GM23338 (cell line): Measurements from ENCODE around the gene NTN4. TPM values are rescaled to one million over a fixed set of nuclear protein-coding genes. Genes with fewer than 3 reads are reported as not detected.

Experiments used
- ATAC-seq: fragments of 200-7000 bp; cut with Tn5 transposase; 3 replicates; pipeline ENCODE4 v1.9.1; 2020
- DNase-seq: peaks from one replicate; pipeline ENCODE4 v3.0.0-alpha.2; 2015; ENCODE audit warnings: low spot score
- H2AFZ ChIP-seq: fragments of 200-600 bp; sonication (generic); 2 replicates; pipeline ENCODE4 v1.8.0; 2016; ENCODE audit warnings: antibody characterized with exemption, mild to moderate bottlenecking, moderate library complexity
- H3F3A ChIP-seq: fragments of 200-600 bp; sonication (generic); replicated peaks from 2 replicates; pipeline ENCODE4 v1.8.0; 2017; ENCODE audit warnings: antibody characterized with exemption, mixed run types, low read depth
- H3K27ac ChIP-seq: fragments of 200-600 bp; sonication (generic); 2 replicates; pipeline ENCODE4 v1.6.1; 2016; ENCODE audit warnings: low read depth
- H3K27me3 ChIP-seq: fragments of 200-600 bp; sonication (generic); 2 replicates; pipeline ENCODE4 v1.8.0; 2016; ENCODE audit warnings: mild to moderate bottlenecking, mixed run types, moderate library complexity; ENCODE audit not compliant: insufficient read depth
- H3K36me3 ChIP-seq: fragments of 200-600 bp; sonication (generic); 2 replicates; pipeline ENCODE4 v1.8.0; 2016; ENCODE audit warnings: mild to moderate bottlenecking; ENCODE audit not compliant: insufficient read depth
- H3K4me1 ChIP-seq: fragments of 200-600 bp; sonication (generic); 2 replicates; pipeline ENCODE4 v1.8.0; 2016; ENCODE audit warnings: mild to moderate bottlenecking, moderate library complexity; ENCODE audit not compliant: insufficient read depth
- H3K4me2 ChIP-seq: fragments of 200-600 bp; sonication (generic); 2 replicates; pipeline ENCODE4 v1.7.1; 2017; ENCODE audit warnings: mixed run types
- H3K4me3 ChIP-seq: fragments of 200-600 bp; sonication (generic); 2 replicates; pipeline ENCODE4 v1.6.1; 2016; ENCODE audit warnings: mixed run types
- H3K79me2 ChIP-seq: fragments of 200-600 bp; sonication (generic); replicated peaks from 2 replicates; pipeline ENCODE4 v1.8.0; 2017; ENCODE audit warnings: mild to moderate bottlenecking; ENCODE audit not compliant: insufficient read depth
- H3K9me2 ChIP-seq: fragments of 200-600 bp; sonication (generic); 2 replicates; pipeline ENCODE4 v1.8.0; 2017; ENCODE audit not compliant: insufficient read depth
- H4K20me1 ChIP-seq: fragments of 200-600 bp; sonication (generic); replicated peaks from 2 replicates; pipeline ENCODE4 v1.8.0; 2017; ENCODE audit warnings: mild to moderate bottlenecking; ENCODE audit not compliant: insufficient read depth
- H3K27ac Mint-ChIP-seq: 2 replicates; pipeline ENCODE4 v1.8.0; 2020; ENCODE audit warnings: inconsistent platforms, mild to moderate bottlenecking, moderate library complexity, mixed read lengths
- H3K27me3 Mint-ChIP-seq: 3 replicates; pipeline ENCODE4 v1.8.0; 2022; ENCODE audit warnings: low read depth, mild to moderate bottlenecking, moderate library complexity, mixed read lengths, inconsistent platforms; ENCODE audit not compliant: insufficient read depth, poor library complexity
- H3K36me3 Mint-ChIP-seq: 3 replicates; pipeline ENCODE4 v1.8.0; 2021; ENCODE audit warnings: low read depth, mild to moderate bottlenecking, inconsistent platforms, moderate library complexity, mixed read lengths
- H3K4me1 Mint-ChIP-seq: 3 replicates; pipeline ENCODE4 v1.8.0; 2020; ENCODE audit warnings: mild to moderate bottlenecking, inconsistent platforms, mixed read lengths
- H3K4me3 Mint-ChIP-seq: 3 replicates; pipeline ENCODE4 v1.8.0; 2021; ENCODE audit warnings: moderate library complexity, mild to moderate bottlenecking, inconsistent platforms, mixed read lengths
- H3K9me3 Mint-ChIP-seq: 3 replicates; pipeline ENCODE4 v1.8.0; 2020; ENCODE audit warnings: moderate library complexity, mild to moderate bottlenecking, inconsistent platforms, mixed read lengths
- CREB1 ChIP-seq: fragments of 250-450 bp; sonication (Bioruptor Pico); IDR thresholded peaks from 2 replicates; pipeline ENCODE4 v1.5.0; 2020; ENCODE audit warnings: low read depth, mild to moderate bottlenecking, moderate library complexity
- CTCF ChIP-seq, 2 experiments: fragments of 200-600 bp in 1 of 2; sonication (generic) in 1 of 2; conservative IDR thresholded peaks; 2 replicates each; pipeline versions ENCODE4 v1.5.1 to v1.6.1; 2016 to 2017; ENCODE audit warnings: antibody characterized with exemption in 2 of 2, low read depth in 2 of 2, mild to moderate bottlenecking in 2 of 2, moderate library complexity in 1 of 2
- EZH2 ChIP-seq: fragments of 200-600 bp; sonication (generic); IDR thresholded peaks from one replicate; pipeline ENCODE4 v1.8.0; 2017; ENCODE audit warnings: antibody characterized with exemption, mild to moderate bottlenecking, low read depth; ENCODE audit not compliant: unreplicated experiment
- EZH2phosphoT487 ChIP-seq: fragments of 200-600 bp; sonication (generic); IDR thresholded peaks from one replicate; pipeline ENCODE4 v1.8.1; 2018; ENCODE audit warnings: antibody characterized with exemption; ENCODE audit not compliant: unreplicated experiment
- REST ChIP-seq: IDR thresholded peaks from one replicate; pipeline ENCODE4 v1.6.1; 2018; ENCODE audit warnings: antibody characterized with exemption; ENCODE audit not compliant: unreplicated experiment
- STAT1 ChIP-seq: IDR thresholded peaks from one replicate; pipeline ENCODE4 v1.6.1; 2016; ENCODE audit warnings: antibody characterized with exemption; ENCODE audit not compliant: unreplicated experiment
- ZNF331 ChIP-seq: fragments of 250-450 bp; sonication (Bioruptor Pico); IDR thresholded peaks from 2 replicates; pipeline ENCODE4 v1.5.0; 2020; ENCODE audit warnings: low read depth, mild to moderate bottlenecking, moderate library complexity
- ZNF462 ChIP-seq: fragments of 250-450 bp; sonication (Bioruptor Pico); IDR thresholded peaks from 2 replicates; pipeline ENCODE4 v1.5.0; 2020; ENCODE audit warnings: mild to moderate bottlenecking, moderate library complexity
- polyA plus RNA-seq: library from polyadenylated mRNA; unstranded; fragments of >200 nt; fragmentation: Nextera tagmentation; extraction: Ambion mirVana; gene quantifications from 2 replicates; pipeline ENCODE4 v1.2.1, GENCODE V29; 2016
- total RNA-seq: library from RNA; depleted of rRNA; stranded (reverse); fragments of >200 nt; shearing (Covaris generic); gene quantifications from 2 replicates; pipeline ENCODE4 v1.2.3, GENCODE V29; 2014

NTN4 gene
- total and polyA plus RNA-seq, 2 experiments from 2014 or later = 1.5 to 3.8 TPM

GRCh38 chr12:95759718-95760117, 30.8 kb downstream of the NTN4 start:
- Histone ChIP-seq H3K4me2 (no peak overlapping the region), H3K36me3 (no peaks in the 10 kb centered on the region), H3K27me3 (no peaks in the 10 kb centered on the region), H3K4me3 (no peak overlapping the region), H2AFZ (no peak overlapping the region), H3K4me1 (peaks cover 23% of the 10 kb centered on the region), H3K27ac (no peak overlapping the region), H3F3A (no peaks in the 10 kb centered on the region), H3K9me2 (no peaks in the 10 kb centered on the region), H3K79me2 (no peaks in the 10 kb centered on the region), H4K20me1 (no peaks in the 10 kb centered on the region)
- Mint-ChIP-seq H3K4me1 (peaks cover 17% of the 10 kb centered on the region), H3K27ac (no peak overlapping the region), H3K9me3 (no peaks in the 10 kb centered on the region), H3K4me3 (no peak overlapping the region), H3K36me3 (no peaks in the 10 kb centered on the region), H3K27me3 (no peaks in the 10 kb centered on the region)
- TF ChIP-seq ZNF462 (CRISPR knock-in tag) (no peak), EZH2 (no peak), EZH2phosphoT487 (no peak), CTCF (conservative IDR thresholded peaks at IDR 0.05; ENCODE audit: low read depth in 2 of 2) (no peak), CREB1 (CRISPR knock-in tag) (no peak), STAT1 (no peak), REST (no peak), ZNF331 (CRISPR knock-in tag) (no peak)
- DNase-seq (no peak), ATAC-seq (no peak)
